Peyer's patch (tissue), 4 donors: ENCODE measurements around the gene SLC12A6. TPM values are rescaled to one million over a fixed set of nuclear protein-coding genes. Genes with fewer than 3 reads are reported as not detected.

Experiments
- DNase-seq, 3 donors: peaks; one replicate each; pipeline ENCODE4 v3.0.0-alpha.2; 2017 to 2019
- H3K27ac ChIP-seq, 4 donors: fragments of 200-600 bp; sonication (generic); one replicate each; pipeline ENCODE4 v1.5.1; 2016 to 2019
- H3K27me3 ChIP-seq, 2 donors: fragments of 200-600 bp; sonication (generic); one replicate each; pipeline ENCODE4 v1.5.1; 2019
- H3K36me3 ChIP-seq, 3 donors: fragments of 200-600 bp; sonication (generic); one replicate each; pipeline ENCODE4 v1.5.1; 2016 to 2019
- H3K4me1 ChIP-seq, 4 donors: fragments of 200-600 bp; sonication (generic); one replicate each; pipeline ENCODE4 v1.5.1; 2016 to 2019
- H3K4me3 ChIP-seq, 4 donors: fragments of 200-600 bp; sonication (generic); 1 replicate in 3 of 4; 2 replicates in 1 of 4; pipeline ENCODE4 v1.5.1; 2016 to 2019; ENCODE audit warnings: mild to moderate bottlenecking in 1 of 4
- H3K9me3 ChIP-seq, 4 donors: fragments of 200-600 bp; sonication (generic); one replicate each; pipeline ENCODE4 v1.5.1; 2016 to 2019; ENCODE audit warnings: mild to moderate bottlenecking in 1 of 4
- POLR2A ChIP-seq, 2 donors: fragments of 450-650 bp; IDR thresholded peaks; one replicate each; pipeline ENCODE4 v1.5.1; 2017; ENCODE audit warnings: antibody characterized with exemption in 2 of 2, mild to moderate bottlenecking in 2 of 2, moderate library complexity in 2 of 2
- total RNA-seq, 4 donors: library from RNA; depleted of rRNA; stranded (reverse); fragments of >200 nt; gene quantifications; one replicate each; pipeline ENCODE4 v1.1.0, GENCODE V29; 2016
- TF ChIP-seq, protein P1 (sequence below), 6 experiments: fragments of 450-650 bp in 4 of 6; fragments of 200-600 bp in 2 of 6; sonication (generic) in 1 of 6; IDR thresholded peaks; one replicate each; pipeline ENCODE4 v1.5.1; 2017 to 2019; ENCODE audit warnings: antibody characterized with exemption in 6 of 6, mild to moderate bottlenecking in 3 of 6, moderate library complexity in 1 of 6

The SLC12A6 gene
- total RNA-seq, 4 donors from 2014 or later = 48.7 to 111 (median 54.1) TPM

DNA sequence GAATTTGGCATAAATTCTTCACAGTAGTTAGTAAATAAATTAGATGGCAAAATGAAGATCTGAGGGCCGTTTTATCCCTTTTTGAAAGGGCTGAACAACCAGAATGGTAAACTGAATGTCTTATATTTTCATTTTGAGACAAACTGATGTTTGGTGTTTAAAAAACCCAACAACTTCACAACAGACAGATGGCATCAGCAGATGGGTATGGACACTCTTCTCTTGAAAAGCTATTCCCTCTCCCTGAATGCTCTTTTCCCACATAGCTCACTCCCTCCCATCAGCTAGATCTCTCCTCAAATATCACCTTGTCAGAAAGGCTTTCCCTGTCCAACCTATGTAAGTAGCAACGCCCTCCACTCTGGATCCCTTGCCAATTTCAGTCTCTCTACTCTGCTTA is 79.4 kb downstream of the SLC12A6 start:
- Histone ChIP-seq H3K4me1 (no peaks in the 10 kb centered on the region), H3K9me3 (no peaks in the 10 kb centered on the region), H3K27ac (no peak overlapping the region), H3K4me3 (no peak overlapping the region), H3K27me3 (no peaks in the 10 kb centered on the region), H3K36me3 (peaks cover 0 to 57% (median 0%) of the 10 kb centered on the region in 3 donors)
- TF ChIP-seq, protein P1, sequence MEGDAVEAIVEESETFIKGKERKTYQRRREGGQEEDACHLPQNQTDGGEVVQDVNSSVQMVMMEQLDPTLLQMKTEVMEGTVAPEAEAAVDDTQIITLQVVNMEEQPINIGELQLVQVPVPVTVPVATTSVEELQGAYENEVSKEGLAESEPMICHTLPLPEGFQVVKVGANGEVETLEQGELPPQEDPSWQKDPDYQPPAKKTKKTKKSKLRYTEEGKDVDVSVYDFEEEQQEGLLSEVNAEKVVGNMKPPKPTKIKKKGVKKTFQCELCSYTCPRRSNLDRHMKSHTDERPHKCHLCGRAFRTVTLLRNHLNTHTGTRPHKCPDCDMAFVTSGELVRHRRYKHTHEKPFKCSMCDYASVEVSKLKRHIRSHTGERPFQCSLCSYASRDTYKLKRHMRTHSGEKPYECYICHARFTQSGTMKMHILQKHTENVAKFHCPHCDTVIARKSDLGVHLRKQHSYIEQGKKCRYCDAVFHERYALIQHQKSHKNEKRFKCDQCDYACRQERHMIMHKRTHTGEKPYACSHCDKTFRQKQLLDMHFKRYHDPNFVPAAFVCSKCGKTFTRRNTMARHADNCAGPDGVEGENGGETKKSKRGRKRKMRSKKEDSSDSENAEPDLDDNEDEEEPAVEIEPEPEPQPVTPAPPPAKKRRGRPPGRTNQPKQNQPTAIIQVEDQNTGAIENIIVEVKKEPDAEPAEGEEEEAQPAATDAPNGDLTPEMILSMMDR (IDR thresholded peaks at IDR 0.05) = no peak
- TF ChIP-seq POLR2A (IDR thresholded peaks at IDR 0.05) = no peak
- no peak for DNase-seq

DNA sequence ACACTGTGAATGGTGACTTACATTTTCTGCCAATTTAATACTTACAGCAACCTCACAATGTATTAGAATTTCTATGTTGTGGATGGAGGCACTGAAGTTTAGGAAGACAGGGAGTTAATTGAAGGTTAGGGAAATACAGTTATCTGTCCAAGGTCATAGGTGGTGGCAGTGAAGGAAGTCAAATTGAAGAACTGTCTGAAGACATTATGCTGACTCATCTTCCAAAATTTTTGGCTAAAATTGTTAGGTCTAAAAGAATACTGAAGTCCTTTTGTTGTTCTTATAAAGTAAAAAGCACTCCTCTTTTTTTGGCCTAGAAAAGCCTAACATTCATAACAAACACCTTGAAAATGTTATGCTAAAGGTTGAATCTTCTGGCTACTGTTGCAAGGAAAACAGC is 85.0 kb downstream of the SLC12A6 start:
- peaks cover 0 to 87% (median 0%) of the 10 kb centered on the region in 3 donors for H3K36me3 ChIP-seq
- DNase-seq = no peak
- H3K27me3 ChIP-seq = no peaks in the 10 kb centered on the region
- no peak overlapping the region for H3K4me3 ChIP-seq
- H3K27ac ChIP-seq = no peak overlapping the region
- H3K4me1 ChIP-seq = no peaks in the 10 kb centered on the region
- H3K9me3 ChIP-seq = no peaks in the 10 kb centered on the region
- no peak for TF ChIP-seq POLR2A (IDR thresholded peaks at IDR 0.05)
- TF ChIP-seq, protein P1 (IDR thresholded peaks at IDR 0.05) = no peak

DNA sequence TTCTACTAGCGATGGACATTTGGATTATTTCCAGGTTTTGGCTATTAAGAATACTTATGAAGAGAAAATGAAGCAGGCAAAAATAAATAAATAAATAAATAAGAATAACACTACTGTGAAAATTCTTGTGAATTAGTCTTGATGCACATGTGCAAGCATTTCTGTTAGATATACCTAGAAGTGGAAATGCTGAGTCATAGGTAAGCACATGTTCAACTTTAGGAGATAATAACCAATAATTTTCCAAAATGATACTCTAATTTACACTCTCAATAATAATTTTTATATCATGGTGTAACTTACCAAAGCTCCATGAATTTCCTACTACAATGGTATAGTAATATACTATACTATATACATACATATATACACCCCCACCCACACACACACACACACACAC is 89.4 kb downstream of the SLC12A6 start:
- H3K4me1 ChIP-seq = no peaks in the 10 kb centered on the region
- no peak overlapping the region for H3K27ac ChIP-seq
- H3K27me3 ChIP-seq = no peaks in the 10 kb centered on the region
- H3K4me3 ChIP-seq = no peak overlapping the region
- H3K36me3 ChIP-seq = peaks cover 0 to 76% (median 0%) of the 10 kb centered on the region in 3 donors
- TF ChIP-seq POLR2A (IDR thresholded peaks at IDR 0.05) = no peak
- H3K9me3 ChIP-seq = no peaks in the 10 kb centered on the region
- no peak for DNase-seq

DNA sequence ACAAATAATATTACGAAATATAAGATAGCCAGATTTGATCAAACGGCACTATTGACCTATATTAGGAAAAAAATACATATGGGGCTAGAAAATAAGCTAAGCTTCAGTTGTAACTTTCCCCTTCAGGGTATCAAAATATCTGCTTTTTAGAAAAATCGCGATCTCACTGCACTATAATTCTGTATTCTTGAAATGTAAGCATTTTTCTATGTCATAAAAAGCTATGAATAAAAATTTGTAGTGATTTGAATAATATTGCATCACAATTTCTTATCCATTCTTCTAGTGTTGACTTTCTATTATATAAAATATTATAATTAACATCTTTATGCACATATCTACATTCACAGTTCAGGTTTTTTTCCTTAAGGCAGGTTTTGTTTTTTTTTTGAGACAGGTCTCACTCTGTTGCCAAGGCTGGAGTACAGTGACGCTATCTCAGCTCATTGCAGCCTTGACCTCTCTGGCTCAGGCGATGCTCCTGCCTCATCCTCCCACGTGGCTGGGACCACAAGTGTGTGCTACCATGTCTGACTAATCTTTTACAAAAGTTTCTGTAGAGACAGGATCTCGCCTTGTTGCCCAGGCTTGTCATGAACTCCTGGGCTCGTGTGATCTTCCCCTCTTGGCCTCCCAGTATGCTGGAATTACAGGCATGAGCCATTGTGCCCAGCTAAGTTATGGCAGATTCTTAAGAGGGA is 91.2 kb downstream of the SLC12A6 start:
- Histone ChIP-seq H3K27ac (no peak overlapping the region), H3K36me3 (peaks cover 0 to 62% (median 0%) of the 10 kb centered on the region in 3 donors), H3K9me3 (no peaks in the 10 kb centered on the region), H3K27me3 (no peaks in the 10 kb centered on the region), H3K4me1 (no peaks in the 10 kb centered on the region), H3K4me3 (no peak overlapping the region)
- DNase-seq = no peak
- TF ChIP-seq POLR2A (IDR thresholded peaks at IDR 0.05) = no peak
- TF ChIP-seq, protein P1 (IDR thresholded peaks at IDR 0.05) = no peak

DNA sequence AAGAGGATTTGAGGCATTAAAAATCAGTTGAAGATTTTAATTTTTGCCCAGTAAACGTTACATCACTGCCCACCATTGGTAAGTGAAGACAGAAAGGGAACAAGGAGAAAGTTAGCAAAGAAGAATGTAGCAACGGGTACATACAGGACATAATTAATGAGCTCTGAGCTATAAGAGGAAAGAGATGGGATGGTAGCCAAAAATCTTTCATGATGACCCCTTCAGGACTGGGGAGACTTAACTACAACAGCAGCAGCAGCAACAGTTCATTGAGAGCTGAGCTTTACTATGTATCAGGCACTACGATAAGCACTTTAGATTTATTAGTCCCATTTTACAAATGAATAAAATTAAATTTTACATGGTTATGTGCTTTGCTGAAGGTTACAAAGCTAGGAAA is 94.4 kb downstream of the SLC12A6 start:
- Histone ChIP-seq H3K27me3 (no peaks in the 10 kb centered on the region), H3K4me1 (no peaks in the 10 kb centered on the region), H3K36me3 (peaks cover 0 to 57% (median 0%) of the 10 kb centered on the region in 3 donors), H3K4me3 (no peak overlapping the region), H3K9me3 (no peaks in the 10 kb centered on the region), H3K27ac (no peak overlapping the region)
- TF ChIP-seq, protein P1 (IDR thresholded peaks at IDR 0.05) = no peak
- TF ChIP-seq POLR2A (IDR thresholded peaks at IDR 0.05) = no peak
- no peak for DNase-seq

DNA sequence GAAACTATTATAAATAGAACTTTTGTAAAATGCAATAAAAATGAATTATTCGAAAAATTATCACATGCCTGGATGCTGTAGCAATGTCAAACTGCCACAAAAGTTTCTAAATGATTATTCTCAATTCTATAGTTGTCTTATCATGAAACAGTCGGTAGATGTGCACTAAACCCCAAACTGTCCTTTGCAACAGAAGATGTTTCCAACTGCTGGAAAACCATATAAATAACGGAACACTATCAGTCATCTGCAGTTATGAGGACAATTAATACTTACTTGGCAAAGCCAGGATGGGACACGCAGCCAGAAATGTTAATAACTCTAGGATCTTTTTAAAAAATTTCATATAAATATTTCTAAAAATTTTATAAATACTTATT is 95.3 kb downstream of the SLC12A6 start:
- no peak for DNase-seq
- Histone ChIP-seq H3K27ac (no peak overlapping the region), H3K4me3 (no peak overlapping the region), H3K4me1 (no peaks in the 10 kb centered on the region), H3K36me3 (peaks cover 0 to 66% (median 0%) of the 10 kb centered on the region in 3 donors), H3K27me3 (no peaks in the 10 kb centered on the region), H3K9me3 (no peaks in the 10 kb centered on the region)
- no peak for TF ChIP-seq POLR2A (IDR thresholded peaks at IDR 0.05)
- TF ChIP-seq, protein P1 (IDR thresholded peaks at IDR 0.05) = no peak
